MCF 10A (cell line): ENCODE results near the gene SUGCT. TPM values are rescaled to one million over a fixed set of nuclear protein-coding genes. Genes with fewer than 3 reads are reported as not detected.
A peak's percentile ranks its signal among the peaks of the same experiment; 100 is the strongest.

Experiments used
- BruUV-seq: library from RNA; stranded (reverse); fragments of 400-500 nt; replicated peaks from 2 replicates; lab custom pipeline; 2021; lab: Mats Ljungman, UMichigan
- CTCF ChIA-PET: fragments of 300-600 bp; sonication (Branson Sonifier 250); formaldehyde crosslinking; extraction: SDS; loops from one replicate; lab custom pipeline; 2021; ENCODE audit warnings: antibody characterized with exemption, inconsistent platforms; lab: Yijun Ruan, JAX
- POLR2A ChIA-PET: fragments of 300-600, 350-650 bp; sonication (Branson Sonifier 250); formaldehyde crosslinking; extraction: SDS; loops from one replicate; lab custom pipeline; 2020; ENCODE audit warnings: antibody characterized with exemption, inconsistent platforms; lab: Yijun Ruan, JAX
- DNase-seq: peaks from one replicate; pipeline ENCODE4 v3.0.0-alpha.2; 2018; ENCODE audit not compliant: unreplicated experiment
- H3K27ac Mint-ChIP-seq: one replicate; pipeline ENCODE4 v1.8.0; 2022; ENCODE audit warnings: mild to moderate bottlenecking, low read depth, mixed read lengths; ENCODE audit not compliant: unreplicated experiment
- H3K27me3 Mint-ChIP-seq: one replicate; pipeline ENCODE4 v1.8.0; 2022; ENCODE audit warnings: mixed read lengths; ENCODE audit not compliant: insufficient read depth, unreplicated experiment
- H3K36me3 Mint-ChIP-seq: one replicate; pipeline ENCODE4 v1.8.0; 2022; ENCODE audit warnings: mild to moderate bottlenecking, moderate library complexity, mixed read lengths; ENCODE audit not compliant: insufficient read depth, unreplicated experiment
- H3K4me1 Mint-ChIP-seq: one replicate; pipeline ENCODE4 v1.8.0; 2022; ENCODE audit warnings: mixed read lengths; ENCODE audit not compliant: insufficient read depth, unreplicated experiment
- H3K4me3 Mint-ChIP-seq: one replicate; pipeline ENCODE4 v1.8.0; 2022; ENCODE audit warnings: mild to moderate bottlenecking, moderate library complexity, mixed read lengths; ENCODE audit not compliant: unreplicated experiment
- H3K9me3 Mint-ChIP-seq: one replicate; pipeline ENCODE4 v1.8.0; 2022; ENCODE audit warnings: mixed read lengths; ENCODE audit not compliant: unreplicated experiment
- intact Hi-C: fragments of 100-400 bp; cut with micrococcal nuclease; formaldehyde crosslinking; loops from 2 replicates; pipeline ENCODE4 v1.14.1; 2022
- total RNA-seq: library from RNA; stranded (reverse); gene quantifications from 2 replicates; pipeline ENCODE4 v1.2.3, GENCODE V29; 2022
- TF ChIP-seq, protein P1 (sequence below): fragments of 200-600 bp; IDR thresholded peaks from one replicate; pipeline ENCODE4 v1.8.0; 2022; ENCODE audit warnings: antibody characterized with exemption, mild to moderate bottlenecking; ENCODE audit not compliant: unreplicated experiment

The SUGCT gene
- total RNA-seq, 1 experiment from 2014 or later, result 25.4 TPM

DNA sequence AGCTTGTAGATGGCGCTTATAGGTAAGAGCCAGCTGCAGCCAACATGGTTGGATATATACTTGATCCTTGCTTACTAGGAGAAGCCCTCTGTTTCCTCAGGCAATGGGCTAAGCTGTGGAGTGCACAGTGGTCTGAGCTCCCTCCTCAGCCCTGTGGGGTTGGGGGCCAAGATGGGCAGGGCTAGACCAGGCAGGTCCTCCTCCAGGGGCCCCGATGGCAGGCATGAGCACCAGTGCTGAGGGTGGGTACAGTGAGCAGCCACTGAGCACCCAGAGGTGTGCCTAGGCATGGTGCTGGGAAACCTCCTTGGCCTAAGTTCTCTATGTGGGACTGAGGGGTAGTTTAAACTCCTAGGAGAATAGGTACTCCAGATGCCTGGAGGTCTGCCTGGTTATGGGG lies 680.2 kb downstream of the SUGCT start:
- H3K36me3 Mint-ChIP-seq, result no peaks in the 10 kb centered on the region
- TF ChIP-seq, protein P1, sequence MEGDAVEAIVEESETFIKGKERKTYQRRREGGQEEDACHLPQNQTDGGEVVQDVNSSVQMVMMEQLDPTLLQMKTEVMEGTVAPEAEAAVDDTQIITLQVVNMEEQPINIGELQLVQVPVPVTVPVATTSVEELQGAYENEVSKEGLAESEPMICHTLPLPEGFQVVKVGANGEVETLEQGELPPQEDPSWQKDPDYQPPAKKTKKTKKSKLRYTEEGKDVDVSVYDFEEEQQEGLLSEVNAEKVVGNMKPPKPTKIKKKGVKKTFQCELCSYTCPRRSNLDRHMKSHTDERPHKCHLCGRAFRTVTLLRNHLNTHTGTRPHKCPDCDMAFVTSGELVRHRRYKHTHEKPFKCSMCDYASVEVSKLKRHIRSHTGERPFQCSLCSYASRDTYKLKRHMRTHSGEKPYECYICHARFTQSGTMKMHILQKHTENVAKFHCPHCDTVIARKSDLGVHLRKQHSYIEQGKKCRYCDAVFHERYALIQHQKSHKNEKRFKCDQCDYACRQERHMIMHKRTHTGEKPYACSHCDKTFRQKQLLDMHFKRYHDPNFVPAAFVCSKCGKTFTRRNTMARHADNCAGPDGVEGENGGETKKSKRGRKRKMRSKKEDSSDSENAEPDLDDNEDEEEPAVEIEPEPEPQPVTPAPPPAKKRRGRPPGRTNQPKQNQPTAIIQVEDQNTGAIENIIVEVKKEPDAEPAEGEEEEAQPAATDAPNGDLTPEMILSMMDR, result no peak
- TSS peak; percentile 75 for BruUV-seq

DNA sequence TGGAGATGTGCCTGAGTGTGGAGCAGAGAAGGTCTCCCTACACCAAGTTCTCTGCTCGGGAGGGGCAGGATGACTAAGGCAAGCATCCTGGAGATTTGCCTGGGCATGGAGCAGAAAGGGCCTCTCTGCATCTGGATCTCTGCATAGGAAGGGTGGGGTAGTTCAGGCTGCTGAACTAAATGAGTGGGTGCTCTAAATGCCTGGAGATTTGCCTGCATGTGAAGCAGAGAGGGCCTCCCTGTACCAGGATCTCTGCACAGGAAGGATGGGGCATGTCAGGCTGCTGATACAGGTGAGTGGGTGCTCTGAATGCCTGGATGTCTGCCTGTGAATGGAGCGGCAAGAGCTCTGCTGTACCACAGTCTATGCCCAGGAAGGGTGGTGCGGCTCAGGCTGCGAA lies 680.7 kb downstream of the SUGCT start:
- no TSS peak for BruUV-seq
- intact Hi-C loops, result no loop called here
- TF ChIP-seq, protein P1, result no peak
- POLR2A ChIA-PET, result no interaction called here
- Mint-ChIP-seq H3K36me3 (no peaks in the 10 kb centered on the region), H3K4me3 (peak overlapping the region; percentile 67), H3K27me3 (no peaks in the 10 kb centered on the region), H3K27ac (peak overlapping the region; percentile 86), H3K9me3 (peaks cover 31% of the 10 kb centered on the region), H3K4me1 (peaks cover 16% of the 10 kb centered on the region)
- DNase-seq, result peak; percentile 38
- CTCF ChIA-PET, result no interaction called here

More for the DNA sequence above, 680.2 kb downstream of the SUGCT start:
- intact Hi-C loops, result no loop called here
- no peaks in the 10 kb centered on the region for H3K27me3 Mint-ChIP-seq
- H3K4me3 Mint-ChIP-seq, result peak overlapping the region; percentile 67
- H3K27ac Mint-ChIP-seq, result peak overlapping the region; percentile 86
- POLR2A ChIA-PET, result no interaction called here
- peaks cover 31% of the 10 kb centered on the region for H3K9me3 Mint-ChIP-seq
- DNase-seq, result no peak
- peaks cover 16% of the 10 kb centered on the region for H3K4me1 Mint-ChIP-seq
- CTCF ChIA-PET, result no interaction called here

DNA sequence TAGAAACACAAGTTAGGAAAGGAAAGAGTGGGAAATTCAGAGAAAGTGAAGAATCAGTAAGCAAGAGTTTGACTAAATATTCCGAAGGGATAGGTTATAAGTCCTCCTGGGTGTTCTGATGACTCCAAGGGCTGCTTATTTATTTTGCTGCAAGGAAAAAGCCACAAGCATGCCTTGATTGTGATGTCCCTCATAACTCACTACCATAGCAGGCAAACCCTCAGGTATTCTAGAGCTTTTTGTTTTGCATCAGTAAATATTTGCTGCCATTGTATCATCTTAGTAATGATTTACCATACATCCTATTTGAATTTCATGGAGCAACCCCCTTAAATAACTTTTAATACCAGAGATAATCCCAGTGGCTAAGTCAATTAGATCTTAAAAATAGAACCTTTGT lies 688.1 kb downstream of the SUGCT start:
- BruUV-seq, result no TSS peak
- no peak overlapping the region for H3K4me3 Mint-ChIP-seq
- POLR2A ChIA-PET, result no interaction called here
- H3K36me3 Mint-ChIP-seq, result no peaks in the 10 kb centered on the region
- intact Hi-C loops, result no loop called here
- no peaks in the 10 kb centered on the region for H3K27me3 Mint-ChIP-seq
- peaks cover 41% of the 10 kb centered on the region for H3K4me1 Mint-ChIP-seq
- no peak for DNase-seq
- TF ChIP-seq, protein P1, result no peak
- no peak overlapping the region for H3K27ac Mint-ChIP-seq
- peaks cover 8% of the 10 kb centered on the region for H3K9me3 Mint-ChIP-seq
- CTCF ChIA-PET, result no interaction called here

DNA sequence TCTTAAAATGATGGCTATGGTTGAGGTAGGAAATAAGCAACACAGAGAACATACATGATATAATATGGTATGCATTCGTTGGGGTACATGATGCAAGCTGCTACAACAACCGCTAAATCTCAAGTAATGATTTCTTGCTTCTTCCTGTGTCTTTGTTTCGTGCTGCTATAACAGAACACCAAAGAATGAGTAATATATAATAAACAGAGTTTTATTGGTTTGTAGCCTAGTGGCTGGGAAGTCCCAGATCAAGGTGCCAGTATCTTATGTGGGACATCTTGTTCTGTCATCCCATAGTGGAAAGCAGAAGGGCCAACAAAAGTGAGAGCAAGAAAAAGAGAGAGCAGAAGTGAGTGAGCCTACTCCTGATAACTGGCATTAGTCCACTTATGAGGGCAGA lies 689.7 kb downstream of the SUGCT start:
- peak overlapping the region; percentile 89 for H3K27ac Mint-ChIP-seq
- ChIA-PET CTCF (interaction anchor here (0.6 to 1.8 kb wide), 3 partner anchors 8 to 292 kb away, joined by 3 to 6 read pairs (median 3); no protein-coding TSS in a partner anchor), POLR2A (no interaction called here)
- TF ChIP-seq, protein P1, result no peak
- peaks cover 42% of the 10 kb centered on the region for H3K4me1 Mint-ChIP-seq
- no TSS peak for BruUV-seq
- no peak for DNase-seq
- intact Hi-C loops, result no loop called here
- peaks cover 8% of the 10 kb centered on the region for H3K9me3 Mint-ChIP-seq
- H3K4me3 Mint-ChIP-seq, result no peak overlapping the region
- H3K36me3 Mint-ChIP-seq, result no peaks in the 10 kb centered on the region
- H3K27me3 Mint-ChIP-seq, result no peaks in the 10 kb centered on the region
